ENCODE results near the gene EVI2B. TPM values are rescaled to one million over a fixed set of nuclear protein-coding genes. Genes with fewer than 3 reads are reported as not detected.
A peak's percentile ranks its signal among the peaks of the same experiment; 100 is the strongest.

The EVI2B gene
- total RNA-seq, 2 donors from 2014 or later, result 5.6 to 11.3 TPM

DNA sequence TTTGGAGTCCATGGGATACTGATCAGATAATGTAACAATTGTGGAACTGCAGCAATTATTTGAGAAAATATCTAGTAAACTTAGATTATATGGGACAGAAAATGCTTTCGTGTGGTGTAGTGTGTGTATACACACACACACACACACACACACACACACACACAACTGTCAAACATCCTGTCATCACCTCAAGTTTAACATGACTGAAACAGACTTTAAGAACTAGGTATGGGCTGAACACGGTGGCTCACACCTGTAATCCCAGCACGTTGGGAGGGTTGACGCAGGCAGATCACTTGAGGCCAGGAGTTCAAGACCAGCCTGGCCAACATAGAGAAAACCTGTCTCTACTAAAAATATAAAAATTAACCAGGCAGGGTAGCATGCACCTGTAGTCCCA is 8.1 kb upstream of the EVI2B start:
- Histone ChIP-seq H3K4me3 (no peak overlapping the region), H3K27me3 (no peaks in the 10 kb centered on the region)

DNA sequence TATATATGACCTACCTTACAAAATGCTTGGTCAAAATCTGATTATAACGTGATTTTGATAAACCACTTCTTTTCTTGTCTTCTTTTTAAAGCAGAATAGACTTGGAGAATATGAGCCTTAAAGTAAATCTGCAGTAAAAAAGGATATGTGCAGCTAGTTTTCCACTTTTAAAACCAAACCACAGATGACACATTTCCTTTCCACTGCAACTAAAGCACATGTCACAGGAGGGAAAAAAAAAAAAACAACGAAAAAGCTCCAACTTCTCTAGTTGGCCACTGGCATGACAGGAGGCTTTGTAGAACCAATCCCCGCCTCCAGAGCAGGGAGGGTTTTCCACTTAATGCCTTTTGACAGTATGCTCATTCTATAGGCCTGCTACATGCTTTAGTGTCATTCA is 7.6 kb upstream of the EVI2B start, which contains the start of gene EVI2A:
Gene EVI2A, minus strand, starts transcription at position 142 of the 400 bp plus-strand sequence. CDS start 2,609 bp downstream, outside the sequence.
- no peaks in the 10 kb centered on the region for H3K27me3 ChIP-seq
- peak within 1 kb of the TSS; percentile 9 to 10 for H3K4me3 ChIP-seq
- H3K9me3 ChIP-seq, result no peaks in the 10 kb centered on the region
- DNase-seq (ENCODE audit: low spot score), result no peak
- peak within 1 kb of the TSS in 1 of 2 donors; percentile 39 for H3K27ac ChIP-seq
- H3K4me1 ChIP-seq, result peaks cover 0 to 12% of the 10 kb centered on the region in 2 donors
- TF ChIP-seq, protein P1, sequence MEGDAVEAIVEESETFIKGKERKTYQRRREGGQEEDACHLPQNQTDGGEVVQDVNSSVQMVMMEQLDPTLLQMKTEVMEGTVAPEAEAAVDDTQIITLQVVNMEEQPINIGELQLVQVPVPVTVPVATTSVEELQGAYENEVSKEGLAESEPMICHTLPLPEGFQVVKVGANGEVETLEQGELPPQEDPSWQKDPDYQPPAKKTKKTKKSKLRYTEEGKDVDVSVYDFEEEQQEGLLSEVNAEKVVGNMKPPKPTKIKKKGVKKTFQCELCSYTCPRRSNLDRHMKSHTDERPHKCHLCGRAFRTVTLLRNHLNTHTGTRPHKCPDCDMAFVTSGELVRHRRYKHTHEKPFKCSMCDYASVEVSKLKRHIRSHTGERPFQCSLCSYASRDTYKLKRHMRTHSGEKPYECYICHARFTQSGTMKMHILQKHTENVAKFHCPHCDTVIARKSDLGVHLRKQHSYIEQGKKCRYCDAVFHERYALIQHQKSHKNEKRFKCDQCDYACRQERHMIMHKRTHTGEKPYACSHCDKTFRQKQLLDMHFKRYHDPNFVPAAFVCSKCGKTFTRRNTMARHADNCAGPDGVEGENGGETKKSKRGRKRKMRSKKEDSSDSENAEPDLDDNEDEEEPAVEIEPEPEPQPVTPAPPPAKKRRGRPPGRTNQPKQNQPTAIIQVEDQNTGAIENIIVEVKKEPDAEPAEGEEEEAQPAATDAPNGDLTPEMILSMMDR (IDR thresholded peaks at IDR 0.05), result no peak
- peaks cover 10% of the 10 kb centered on the region for H3K36me3 ChIP-seq

More for the DNA sequence above, 8.1 kb upstream of the EVI2B start:
- Histone ChIP-seq H3K9me3 (no peaks in the 10 kb centered on the region), H3K36me3 (peaks cover 13% of the 10 kb centered on the region), H3K27ac (no peak overlapping the region), H3K4me1 (peaks cover 0 to 12% of the 10 kb centered on the region in 2 donors)
- no peak for DNase-seq (ENCODE audit: low spot score)
- TF ChIP-seq, protein P1 (IDR thresholded peaks at IDR 0.05), result no peak

DNA sequence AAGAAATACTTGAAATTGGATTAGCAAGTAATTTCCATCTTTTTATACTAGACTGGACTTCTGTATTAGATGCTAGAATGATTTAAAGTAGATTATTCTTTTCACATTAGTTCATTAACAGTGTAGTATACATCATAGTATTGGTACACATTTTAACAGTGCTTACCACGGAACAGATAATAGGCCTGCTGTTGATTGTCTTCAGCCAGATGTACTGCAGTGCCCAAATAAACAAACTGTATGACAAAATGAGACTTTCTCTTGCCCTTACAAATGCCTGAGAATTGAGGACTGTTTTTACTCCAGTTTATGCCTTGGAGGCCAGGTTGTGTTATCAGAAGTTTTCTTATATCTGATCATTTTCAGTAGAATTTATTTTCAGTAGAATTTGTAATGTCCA is 6.9 kb upstream of the EVI2B start:
- no peaks in the 10 kb centered on the region for H3K9me3 ChIP-seq
- no peaks in the 10 kb centered on the region for H3K27me3 ChIP-seq
- H3K27ac ChIP-seq, result peak overlapping the region in 1 of 2 donors; percentile 39
- TF ChIP-seq, protein P1 (IDR thresholded peaks at IDR 0.05), result no peak
- peaks cover 0 to 12% of the 10 kb centered on the region in 2 donors for H3K4me1 ChIP-seq
- H3K36me3 ChIP-seq, result peaks cover 3% of the 10 kb centered on the region
- peak overlapping the region in 1 of 2 donors; percentile 9 for H3K4me3 ChIP-seq
- DNase-seq (ENCODE audit: low spot score), result no peak

DNA sequence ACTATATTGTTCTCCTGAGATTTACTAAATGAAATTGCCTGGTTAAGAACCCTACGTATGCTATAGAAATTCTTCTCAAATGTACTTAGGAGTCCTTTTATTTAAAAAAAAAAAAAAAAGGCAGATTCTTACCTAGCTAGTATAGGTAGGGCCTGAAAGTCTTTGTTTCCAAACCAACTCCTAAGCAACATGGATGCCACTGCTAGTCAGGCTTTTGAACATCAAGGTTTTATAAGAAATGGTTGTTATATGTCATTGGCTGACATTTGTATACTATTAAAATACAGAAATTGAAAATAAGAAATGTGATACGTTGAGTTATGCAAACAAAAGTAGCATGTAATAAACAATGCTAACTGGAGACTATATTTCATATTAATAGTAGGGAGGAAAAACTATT is 6.4 kb upstream of the EVI2B start:
- Histone ChIP-seq H3K27ac (no peak overlapping the region), H3K9me3 (no peaks in the 10 kb centered on the region), H3K27me3 (no peaks in the 10 kb centered on the region), H3K36me3 (no peaks in the 10 kb centered on the region), H3K4me3 (no peak overlapping the region), H3K4me1 (peaks cover 0 to 12% of the 10 kb centered on the region in 2 donors)
- TF ChIP-seq, protein P1 (IDR thresholded peaks at IDR 0.05), result no peak
- DNase-seq (ENCODE audit: low spot score), result no peak

DNA sequence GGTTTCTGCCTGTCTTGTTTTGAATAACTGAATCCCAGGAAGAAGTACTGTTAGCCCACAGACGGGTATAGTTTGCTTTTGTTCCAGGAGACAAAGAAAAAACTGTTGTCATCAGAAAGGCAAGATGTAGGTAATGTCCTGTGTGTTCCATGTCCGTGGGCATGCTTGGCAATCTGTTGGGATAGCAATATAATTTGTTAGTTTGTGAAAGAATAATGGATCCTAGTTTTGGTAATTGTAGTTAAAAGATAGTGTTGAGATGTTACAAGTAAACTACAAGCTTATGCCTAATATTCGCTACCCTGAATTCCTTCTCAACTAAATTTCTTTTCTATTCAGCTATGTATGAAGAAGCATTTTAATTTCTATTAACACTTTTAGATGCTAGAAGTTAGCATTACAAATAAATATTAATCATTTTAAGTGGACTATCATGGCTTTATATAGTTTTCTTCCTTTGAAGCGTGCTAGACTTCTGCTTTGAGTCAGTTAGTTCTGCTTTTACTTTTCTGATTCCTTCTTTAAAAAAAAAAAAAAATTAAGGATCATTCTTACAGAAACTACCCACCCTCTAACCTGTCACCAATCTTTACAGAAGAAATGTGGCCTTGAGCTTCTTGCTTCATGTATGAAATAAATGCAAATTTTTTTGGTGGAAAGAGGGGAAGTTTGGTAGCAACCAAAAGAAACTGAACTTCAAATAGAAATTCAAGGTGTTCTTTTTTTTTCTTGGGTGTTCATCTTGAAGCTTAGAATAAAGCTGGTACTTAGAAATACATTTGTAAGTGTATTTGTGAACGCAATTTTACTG is 5.2 kb upstream of the EVI2B start:
- H3K27me3 ChIP-seq, result no peaks in the 10 kb centered on the region
- peaks cover 0 to 12% of the 10 kb centered on the region in 2 donors for H3K4me1 ChIP-seq
- peak overlapping the region; percentile 57 to 65 for H3K27ac ChIP-seq
- DNase-seq (ENCODE audit: low spot score), result no peak
- H3K4me3 ChIP-seq, result peak overlapping the region in 1 of 2 donors; percentile 24
- H3K36me3 ChIP-seq, result no peaks in the 10 kb centered on the region
- H3K9me3 ChIP-seq, result no peaks in the 10 kb centered on the region
- TF ChIP-seq, protein P1 (IDR thresholded peaks at IDR 0.05), result no peak

Data from right atrium auricular region (tissue), 2 donors.